GM18870 (cell line): ENCODE results near the gene POU6F2.

Experiments used
- ATAC-seq: cut with Tn5 transposase; IDR thresholded peaks from one replicate; pipeline ENCODE4 v1.9.1; 2021; ENCODE audit warnings: moderate library complexity; ENCODE audit not compliant: unreplicated experiment

The POU6F2 gene

GRCh38 chr7:39468808-39469374, 491.2 kb downstream of the POU6F2 start:
- no peak for ATAC-seq

GRCh38 chr7:39480901-39481300, 503.2 kb downstream of the POU6F2 start:
- ATAC-seq = no peak

GRCh38 chr7:39488467-39489393, 511.0 kb downstream of the POU6F2 start:
- no peak for ATAC-seq

GRCh38 chr7:39490296-39490695, 512.6 kb downstream of the POU6F2 start:
- ATAC-seq = no peak

GRCh38 chr7:39493934-39494333, 516.2 kb downstream of the POU6F2 start:
- no peak for ATAC-seq

- ATAC-seq = no peak
Observed at GRCh38 chr7:39501358-39501757, 523.6 kb downstream of the POU6F2 start.

- no peak for ATAC-seq
Observed at GRCh38 chr7:39504963-39505362, 527.3 kb downstream of the POU6F2 start.

- no peak for ATAC-seq
Observed at GRCh38 chr7:39507866-39508551, 530.3 kb downstream of the POU6F2 start.

- no peak for ATAC-seq
Observed at GRCh38 chr7:39509436-39509835, 531.7 kb downstream of the POU6F2 start.

GRCh38 chr7:39509912-39510311, 532.2 kb downstream of the POU6F2 start:
- ATAC-seq = no peak

GRCh38 chr7:39510864-39511354, 533.2 kb downstream of the POU6F2 start:
- no peak for ATAC-seq

GRCh38 chr7:39515534-39516228, 538.0 kb downstream of the POU6F2 start:
- ATAC-seq = no peak

GRCh38 chr7:39516498-39516897, 538.8 kb downstream of the POU6F2 start:
- ATAC-seq = no peak

GRCh38 chr7:39517240-39517639, 539.5 kb downstream of the POU6F2 start:
- no peak for ATAC-seq
